ENCODE measurements around the gene EZR.

GRCh38 chr6:158717341-158718330, 101.5 kb downstream of the EZR start:
- no peak for TF ChIP-seq CTCF (IDR thresholded peaks at IDR 0.05)
- no peak for TF ChIP-seq TCF7L2 (IDR thresholded peaks at IDR 0.05; ENCODE audit: low read depth, low read length)
- TF ChIP-seq POLR2AphosphoS5 (IDR thresholded peaks at IDR 0.05; ENCODE audit: low read depth, low read length) = no peak
- TF ChIP-seq, protein P1, sequence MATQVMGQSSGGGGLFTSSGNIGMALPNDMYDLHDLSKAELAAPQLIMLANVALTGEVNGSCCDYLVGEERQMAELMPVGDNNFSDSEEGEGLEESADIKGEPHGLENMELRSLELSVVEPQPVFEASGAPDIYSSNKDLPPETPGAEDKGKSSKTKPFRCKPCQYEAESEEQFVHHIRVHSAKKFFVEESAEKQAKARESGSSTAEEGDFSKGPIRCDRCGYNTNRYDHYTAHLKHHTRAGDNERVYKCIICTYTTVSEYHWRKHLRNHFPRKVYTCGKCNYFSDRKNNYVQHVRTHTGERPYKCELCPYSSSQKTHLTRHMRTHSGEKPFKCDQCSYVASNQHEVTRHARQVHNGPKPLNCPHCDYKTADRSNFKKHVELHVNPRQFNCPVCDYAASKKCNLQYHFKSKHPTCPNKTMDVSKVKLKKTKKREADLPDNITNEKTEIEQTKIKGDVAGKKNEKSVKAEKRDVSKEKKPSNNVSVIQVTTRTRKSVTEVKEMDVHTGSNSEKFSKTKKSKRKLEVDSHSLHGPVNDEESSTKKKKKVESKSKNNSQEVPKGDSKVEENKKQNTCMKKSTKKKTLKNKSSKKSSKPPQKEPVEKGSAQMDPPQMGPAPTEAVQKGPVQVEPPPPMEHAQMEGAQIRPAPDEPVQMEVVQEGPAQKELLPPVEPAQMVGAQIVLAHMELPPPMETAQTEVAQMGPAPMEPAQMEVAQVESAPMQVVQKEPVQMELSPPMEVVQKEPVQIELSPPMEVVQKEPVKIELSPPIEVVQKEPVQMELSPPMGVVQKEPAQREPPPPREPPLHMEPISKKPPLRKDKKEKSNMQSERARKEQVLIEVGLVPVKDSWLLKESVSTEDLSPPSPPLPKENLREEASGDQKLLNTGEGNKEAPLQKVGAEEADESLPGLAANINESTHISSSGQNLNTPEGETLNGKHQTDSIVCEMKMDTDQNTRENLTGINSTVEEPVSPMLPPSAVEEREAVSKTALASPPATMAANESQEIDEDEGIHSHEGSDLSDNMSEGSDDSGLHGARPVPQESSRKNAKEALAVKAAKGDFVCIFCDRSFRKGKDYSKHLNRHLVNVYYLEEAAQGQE (IDR thresholded peaks at IDR 0.05; ENCODE audit: insufficient read depth in 1 of 2, low read depth in 2 of 2, low read length in 1 of 2) = no peak
